Upper lobe of left lung (tissue), 4 donors: ENCODE results near the gene ZDHHC13.

Experiments used
- EP300 ChIP-seq, 4 donors: sonication (generic); formaldehyde crosslinking; IDR thresholded peaks; one replicate each; pipeline ENCODE4 v1.5.1; 2017; ENCODE audit warnings: antibody characterized with exemption in 4 of 4, control low read depth in 2 of 4
- POLR2A ChIP-seq, 4 donors: fragments of 450-650 bp; IDR thresholded peaks; one replicate each; pipeline ENCODE4 v1.5.1; 2016 to 2017; ENCODE audit warnings: antibody characterized with exemption in 4 of 4, mild to moderate bottlenecking in 2 of 4
- POLR2AphosphoS5 ChIP-seq, 2 donors: sonication (generic); formaldehyde crosslinking; IDR thresholded peaks; one replicate each; pipeline ENCODE4 v1.5.1; 2017; ENCODE audit warnings: antibody characterized with exemption in 2 of 2
- TF ChIP-seq, protein P1 (sequence below), 6 experiments: fragments of 450-650 bp in 4 of 6; fragments of 200-600 bp in 2 of 6; sonication (generic) in 2 of 6; IDR thresholded peaks; one replicate each; pipeline ENCODE4 v1.5.1; 2016 to 2019; ENCODE audit warnings: antibody characterized with exemption in 6 of 6

DNA sequence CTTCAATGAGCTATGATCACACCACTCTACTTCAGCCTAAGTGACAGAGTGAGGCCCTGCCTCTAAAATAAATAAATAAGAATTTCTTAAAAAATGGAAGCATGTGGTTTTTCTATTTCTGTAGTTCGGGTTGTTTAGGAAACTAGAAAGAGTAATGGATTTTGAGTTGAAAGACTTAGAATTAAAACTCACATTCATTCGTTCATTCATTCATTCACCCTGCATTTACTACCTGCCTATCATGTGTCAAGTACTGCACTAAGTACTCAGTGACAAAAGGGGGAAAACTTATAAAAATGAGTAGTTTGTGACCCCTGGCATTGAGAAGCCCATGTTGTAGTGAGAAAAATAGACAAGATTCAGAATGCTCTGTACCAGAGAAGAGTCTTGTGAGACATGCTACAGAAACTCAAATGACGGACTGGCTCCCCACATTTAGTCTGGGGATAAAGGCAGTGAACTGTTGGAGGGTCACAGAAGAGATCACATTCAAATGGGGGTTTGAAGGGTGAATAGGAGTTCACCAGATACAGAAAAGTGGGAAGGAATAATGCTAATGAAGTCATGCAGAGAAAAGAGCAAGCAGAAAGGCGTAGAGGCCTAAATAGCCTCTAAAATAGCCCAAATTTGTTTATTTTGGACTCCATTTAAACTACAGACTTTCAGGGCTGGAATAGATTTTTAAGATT is 77.8 kb downstream of the ZDHHC13 start:
- TF ChIP-seq, protein P1, sequence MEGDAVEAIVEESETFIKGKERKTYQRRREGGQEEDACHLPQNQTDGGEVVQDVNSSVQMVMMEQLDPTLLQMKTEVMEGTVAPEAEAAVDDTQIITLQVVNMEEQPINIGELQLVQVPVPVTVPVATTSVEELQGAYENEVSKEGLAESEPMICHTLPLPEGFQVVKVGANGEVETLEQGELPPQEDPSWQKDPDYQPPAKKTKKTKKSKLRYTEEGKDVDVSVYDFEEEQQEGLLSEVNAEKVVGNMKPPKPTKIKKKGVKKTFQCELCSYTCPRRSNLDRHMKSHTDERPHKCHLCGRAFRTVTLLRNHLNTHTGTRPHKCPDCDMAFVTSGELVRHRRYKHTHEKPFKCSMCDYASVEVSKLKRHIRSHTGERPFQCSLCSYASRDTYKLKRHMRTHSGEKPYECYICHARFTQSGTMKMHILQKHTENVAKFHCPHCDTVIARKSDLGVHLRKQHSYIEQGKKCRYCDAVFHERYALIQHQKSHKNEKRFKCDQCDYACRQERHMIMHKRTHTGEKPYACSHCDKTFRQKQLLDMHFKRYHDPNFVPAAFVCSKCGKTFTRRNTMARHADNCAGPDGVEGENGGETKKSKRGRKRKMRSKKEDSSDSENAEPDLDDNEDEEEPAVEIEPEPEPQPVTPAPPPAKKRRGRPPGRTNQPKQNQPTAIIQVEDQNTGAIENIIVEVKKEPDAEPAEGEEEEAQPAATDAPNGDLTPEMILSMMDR (IDR thresholded peaks at IDR 0.05): no peak
- TF ChIP-seq POLR2A (IDR thresholded peaks at IDR 0.05) (no peak), POLR2AphosphoS5 (IDR thresholded peaks at IDR 0.05) (no peak), EP300 (IDR thresholded peaks at IDR 0.05) (no peak)
